ENCODE data around the gene ASPDH.
A peak's percentile ranks its signal among the peaks of the same experiment; 100 is the strongest.
"Not testable (repeated sequence)": the region's sequence is repeated elsewhere in the genome, so short reads cannot be mapped to it uniquely, and the experiment has no call there.

The ASPDH gene

GRCh38 chr19:50547385-50548190 lies 33.9 kb upstream of the ASPDH start:
- DNase-seq (ENCODE audit: low spot score): no peak

DNA sequence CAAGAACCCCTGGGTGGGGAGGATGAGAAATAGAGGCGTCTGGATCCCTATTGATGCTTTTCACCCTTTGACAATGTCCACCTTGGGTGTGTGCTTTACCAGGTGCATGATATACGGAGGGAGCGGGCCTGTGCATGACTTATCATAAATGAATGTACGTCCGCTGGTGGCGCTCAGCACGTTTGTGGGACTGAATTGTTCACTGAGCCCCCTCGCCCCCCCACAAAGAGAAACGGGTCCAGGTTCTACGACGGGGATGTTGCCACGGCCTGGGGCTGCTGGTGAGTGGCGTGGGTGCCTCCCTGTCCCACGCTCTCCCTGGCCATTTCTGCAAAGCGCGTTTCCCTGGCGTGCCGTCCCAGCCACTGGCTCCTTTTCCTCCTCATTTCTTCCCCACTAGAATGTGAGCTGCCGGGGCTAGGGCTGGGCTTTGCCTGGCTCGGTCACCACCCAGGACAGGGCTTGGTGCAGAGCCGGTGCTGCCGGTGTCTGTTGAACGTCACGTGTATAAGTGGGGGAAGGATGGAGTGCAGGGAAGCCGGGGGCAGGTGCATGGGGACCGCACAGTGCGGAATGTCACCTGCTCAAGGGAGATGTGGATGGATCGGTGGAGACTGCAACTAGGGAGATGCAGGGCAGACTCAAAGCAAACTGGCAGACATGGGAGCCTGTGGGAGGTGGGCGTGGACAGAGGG lies 33.0 kb upstream of the ASPDH start:
- no peak for DNase-seq (ENCODE audit: low spot score)

- no peak for DNase-seq (ENCODE audit: low spot score)
Measured at GRCh38 chr19:50542943-50543342, 29.2 kb upstream of the ASPDH start.

- peak; percentile 73 for DNase-seq (ENCODE audit: low spot score)
Measured at GRCh38 chr19:50537769-50538230, 24.1 kb upstream of the ASPDH start.

DNA sequence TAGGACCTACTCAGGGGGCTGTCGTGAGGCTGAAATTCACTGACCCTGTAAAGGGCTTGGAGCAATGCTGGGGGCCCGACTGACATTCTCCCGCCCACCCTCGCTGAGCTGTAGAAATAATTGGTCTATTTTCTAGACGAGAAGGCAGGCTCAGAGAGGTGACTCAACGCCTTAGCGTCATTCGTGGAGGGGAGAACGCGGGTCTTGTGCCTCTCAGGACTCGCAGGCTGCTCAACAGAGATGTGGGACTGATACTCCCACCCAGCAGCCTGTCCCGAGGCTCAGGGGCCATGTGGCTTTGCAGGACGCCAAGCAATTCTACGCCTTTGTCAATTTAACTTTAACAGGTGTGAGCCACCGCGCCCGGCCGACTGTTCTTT lies 23.6 kb upstream of the ASPDH start:
- DNase-seq (ENCODE audit: low spot score): no peak

- no peak for DNase-seq (ENCODE audit: low spot score)
Measured at GRCh38 chr19:50536662-50537305, 23.1 kb upstream of the ASPDH start.

DNA sequence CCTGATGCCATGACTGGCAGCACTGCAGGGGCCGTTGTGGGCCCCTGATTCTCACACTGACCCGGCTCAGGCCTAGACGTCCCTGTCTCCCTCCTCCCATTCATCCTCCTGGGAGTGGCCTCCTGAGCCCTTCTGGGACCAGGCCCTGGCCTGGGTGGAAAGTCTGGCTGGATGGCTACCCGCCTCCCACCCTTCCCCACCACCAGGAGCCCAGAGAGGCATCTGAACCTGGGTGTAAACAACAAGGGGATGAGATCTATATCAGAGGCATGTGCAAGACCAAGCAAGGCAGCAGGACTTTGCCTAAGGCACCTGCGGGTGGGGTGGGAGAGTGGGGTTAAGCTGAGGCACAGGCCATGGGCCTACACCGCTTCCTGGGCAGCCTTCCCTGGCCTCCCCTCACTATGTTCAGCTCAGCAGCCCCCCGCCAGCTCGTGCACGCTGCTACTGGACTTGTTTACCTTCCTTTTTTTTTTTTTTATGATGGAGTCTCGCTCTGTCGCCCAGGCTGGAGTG lies 22.0 kb upstream of the ASPDH start:
- no peak for DNase-seq (ENCODE audit: low spot score)

- no peak for DNase-seq (ENCODE audit: low spot score)
Measured at GRCh38 chr19:50534478-50534877, 20.8 kb upstream of the ASPDH start.

DNA sequence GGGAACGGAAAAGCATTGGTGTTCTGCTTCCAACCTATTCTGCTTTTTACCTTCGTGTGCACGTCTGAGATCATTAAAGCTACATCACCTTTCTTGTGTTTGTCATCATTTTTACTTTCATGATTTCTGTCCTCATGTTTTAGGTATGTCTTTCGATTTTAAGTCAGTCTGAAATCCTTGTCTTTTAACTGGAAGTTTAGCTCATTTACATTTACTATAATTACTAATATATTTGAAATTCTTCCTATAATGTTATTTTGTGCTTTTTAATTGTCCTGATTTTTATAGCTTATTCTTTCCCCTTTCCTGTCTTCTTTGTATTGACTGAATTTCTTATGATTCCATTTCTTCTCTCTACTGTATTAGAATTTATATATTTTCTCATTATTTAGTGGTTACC lies 19.2 kb upstream of the ASPDH start:
- no peak for DNase-seq (ENCODE audit: low spot score)

DNA sequence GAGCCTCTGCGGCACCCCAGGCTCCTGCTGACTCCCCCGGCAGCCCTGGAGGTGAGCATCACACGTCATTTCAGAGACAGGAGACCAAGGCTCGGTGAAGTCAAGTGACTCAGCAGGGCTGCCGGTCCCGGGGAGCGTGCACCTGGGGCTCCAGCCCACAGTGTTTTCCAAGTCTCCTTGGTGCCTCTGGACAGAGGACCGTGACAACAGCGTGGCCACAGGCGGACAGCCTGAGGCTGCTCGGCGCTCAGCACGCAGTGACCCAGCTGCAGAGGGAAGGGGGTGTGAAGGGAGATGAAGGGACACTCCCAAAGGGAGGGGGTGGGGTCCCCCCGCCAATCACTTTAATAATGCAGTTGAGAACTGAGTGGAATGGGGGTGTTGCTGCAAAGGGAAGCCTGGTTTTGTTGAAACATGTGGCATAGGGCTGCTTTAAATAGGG lies 17.5 kb upstream of the ASPDH start:
- DNase-seq (ENCODE audit: low spot score): no peak

GRCh38 chr19:50528052-50528451 lies 14.3 kb upstream of the ASPDH start:
- DNase-seq (ENCODE audit: low spot score): not testable (repeated sequence)

DNA sequence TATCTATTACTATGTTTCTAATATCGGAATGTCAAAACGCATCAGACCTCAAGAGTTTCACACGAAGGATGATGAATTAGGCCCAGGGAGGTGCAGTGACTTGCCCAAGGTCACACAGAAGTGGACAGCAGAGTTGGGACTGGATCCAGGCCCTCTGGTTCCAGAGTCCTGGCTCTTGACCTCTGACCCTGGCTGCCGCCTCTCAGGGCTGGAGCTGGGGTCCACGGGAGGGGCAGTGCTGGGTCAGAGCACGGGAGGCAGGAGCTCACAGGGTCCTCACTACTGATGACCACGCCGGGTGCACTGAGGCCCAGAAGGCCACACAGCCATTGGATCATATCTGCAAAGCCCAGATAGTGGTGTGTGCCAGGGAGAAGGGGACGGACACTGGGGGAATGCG lies 9.2 kb upstream of the ASPDH start:
- no peak for DNase-seq (ENCODE audit: low spot score)

GRCh38 chr19:50520822-50521465 lies 7.2 kb upstream of the ASPDH start:
- DNase-seq (ENCODE audit: low spot score): no peak

DNA sequence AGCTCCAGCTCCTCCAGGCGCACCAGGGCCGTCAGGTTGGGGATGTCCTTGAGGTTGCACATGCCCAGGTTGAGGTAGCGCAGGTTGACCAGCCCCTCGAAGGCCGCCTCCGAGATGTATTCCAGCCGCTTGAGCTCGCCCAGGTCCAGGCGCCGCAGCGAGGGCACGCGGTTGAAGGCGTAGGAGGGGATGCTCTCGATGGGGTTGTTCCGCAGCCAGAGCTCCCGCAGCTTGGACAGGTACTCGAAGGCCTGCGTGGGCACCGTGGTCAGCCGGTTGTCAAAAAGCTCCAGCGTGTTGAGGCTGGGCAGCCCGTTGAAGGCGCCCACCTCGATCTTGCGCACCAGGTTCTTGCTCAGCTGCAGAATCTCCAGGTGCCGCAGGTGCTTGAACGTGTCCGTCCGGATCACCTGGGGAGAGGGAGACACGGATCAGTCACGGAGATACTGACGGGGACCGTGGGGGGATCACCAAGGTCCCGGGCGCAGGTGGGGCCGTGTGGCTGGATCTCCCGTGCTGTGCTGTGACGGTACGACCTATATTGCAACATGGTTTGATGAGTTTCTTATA lies 5.4 kb upstream of the ASPDH start:
- DNase-seq (ENCODE audit: low spot score): no peak

GRCh38 chr19:50518091-50519005 lies 4.6 kb upstream of the ASPDH start:
- DNase-seq (ENCODE audit: low spot score): no peak

DNA sequence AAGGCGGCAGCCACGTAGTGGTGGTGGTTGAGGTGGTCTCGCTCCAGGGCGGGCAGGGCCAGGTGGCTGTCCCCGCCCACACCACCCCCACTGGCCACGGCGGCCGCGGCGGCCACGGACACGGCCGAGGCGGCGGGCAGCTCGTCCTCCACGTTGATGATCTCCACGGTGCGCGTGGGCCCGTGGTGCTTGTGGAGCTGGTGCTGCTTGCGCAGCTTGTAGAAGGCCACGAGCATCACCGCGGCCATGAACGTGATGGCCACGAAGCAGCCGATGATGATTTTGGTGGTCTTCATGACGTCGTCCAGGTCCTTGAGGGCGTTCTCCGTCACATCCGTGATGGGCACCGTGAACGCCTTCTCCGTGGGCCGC lies 4.0 kb upstream of the ASPDH start:
- no peak for DNase-seq (ENCODE audit: low spot score)

- no peak for DNase-seq (ENCODE audit: low spot score)
Measured at GRCh38 chr19:50516964-50517703, 3.4 kb upstream of the ASPDH start.

- no peak for DNase-seq (ENCODE audit: low spot score)
Measured at GRCh38 chr19:50516456-50516855, 2.7 kb upstream of the ASPDH start.

GRCh38 chr19:50515168-50515561 lies 1.5 kb upstream of the ASPDH start:
- no peak for DNase-seq (ENCODE audit: low spot score)
